GM18505 (cell line): ENCODE measurements around the gene IGF1R.

Source experiments
- ATAC-seq: cut with Tn5 transposase; IDR thresholded peaks from one replicate; pipeline ENCODE4 v1.9.1; 2021; ENCODE audit not compliant: unreplicated experiment
- POLR2A ChIP-seq: IDR thresholded peaks from 4 replicates; pipeline ENCODE4 v1.6.1; 2011; ENCODE audit warnings: borderline replicate concordance; ENCODE audit not compliant: insufficient read depth, insufficient read length; ENCODE audit errors: extremely low read depth

IGF1R gene

GRCh38 chr15:98625614-98626013, 22.7 kb upstream of the IGF1R start:
- ATAC-seq: no peak
- no peak for TF ChIP-seq POLR2A

- TF ChIP-seq POLR2A: no peak
- no peak for ATAC-seq
Measured at GRCh38 chr15:98626153-98626552, 22.2 kb upstream of the IGF1R start.

DNA sequence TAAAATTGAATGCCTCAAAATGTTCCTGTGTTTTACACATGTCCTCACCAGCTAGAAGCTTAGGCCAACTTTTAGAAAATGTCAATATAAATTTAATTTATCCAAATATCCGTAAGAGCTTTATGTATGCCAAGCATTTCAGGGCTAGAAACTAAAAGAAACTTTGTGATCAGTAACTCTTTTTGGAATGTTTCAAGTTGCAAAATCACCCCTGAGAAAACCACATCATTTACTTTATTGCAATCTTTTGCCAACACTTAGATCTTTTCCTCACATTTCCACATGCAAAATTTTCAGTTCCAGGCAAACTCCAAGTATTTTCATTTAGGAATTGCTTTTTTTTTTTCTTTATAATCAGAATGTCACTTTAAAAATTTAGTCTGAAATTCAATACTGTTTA, 20.1 kb upstream of the IGF1R start:
- no peak for TF ChIP-seq POLR2A
- no peak for ATAC-seq

GRCh38 chr15:98635848-98636247, 12.5 kb upstream of the IGF1R start:
- no peak for TF ChIP-seq POLR2A
- ATAC-seq: no peak

DNA sequence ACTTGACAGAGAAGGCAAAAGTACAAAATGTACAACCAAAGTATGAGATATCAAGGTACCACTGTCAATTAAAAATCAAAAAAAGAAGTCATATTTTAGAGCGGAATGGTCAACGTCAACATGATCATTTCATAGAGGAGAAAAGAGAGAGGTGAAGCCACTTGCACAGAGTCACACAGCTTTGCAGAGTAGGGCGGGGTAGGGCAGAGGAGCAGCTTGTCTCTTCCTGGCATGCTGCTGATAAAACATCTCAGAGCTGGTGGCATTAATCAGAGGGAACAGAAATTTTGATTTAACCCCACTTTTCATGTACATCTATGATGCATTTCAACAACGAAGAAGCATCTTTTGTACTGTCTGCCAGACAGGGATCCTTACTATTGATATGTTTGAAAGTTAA, 5.2 kb upstream of the IGF1R start:
- TF ChIP-seq POLR2A: no peak
- ATAC-seq: no peak

- no peak for TF ChIP-seq POLR2A
- ATAC-seq: no peak
Measured at GRCh38 chr15:98646546-98647025, 1.8 kb upstream of the IGF1R start.

DNA sequence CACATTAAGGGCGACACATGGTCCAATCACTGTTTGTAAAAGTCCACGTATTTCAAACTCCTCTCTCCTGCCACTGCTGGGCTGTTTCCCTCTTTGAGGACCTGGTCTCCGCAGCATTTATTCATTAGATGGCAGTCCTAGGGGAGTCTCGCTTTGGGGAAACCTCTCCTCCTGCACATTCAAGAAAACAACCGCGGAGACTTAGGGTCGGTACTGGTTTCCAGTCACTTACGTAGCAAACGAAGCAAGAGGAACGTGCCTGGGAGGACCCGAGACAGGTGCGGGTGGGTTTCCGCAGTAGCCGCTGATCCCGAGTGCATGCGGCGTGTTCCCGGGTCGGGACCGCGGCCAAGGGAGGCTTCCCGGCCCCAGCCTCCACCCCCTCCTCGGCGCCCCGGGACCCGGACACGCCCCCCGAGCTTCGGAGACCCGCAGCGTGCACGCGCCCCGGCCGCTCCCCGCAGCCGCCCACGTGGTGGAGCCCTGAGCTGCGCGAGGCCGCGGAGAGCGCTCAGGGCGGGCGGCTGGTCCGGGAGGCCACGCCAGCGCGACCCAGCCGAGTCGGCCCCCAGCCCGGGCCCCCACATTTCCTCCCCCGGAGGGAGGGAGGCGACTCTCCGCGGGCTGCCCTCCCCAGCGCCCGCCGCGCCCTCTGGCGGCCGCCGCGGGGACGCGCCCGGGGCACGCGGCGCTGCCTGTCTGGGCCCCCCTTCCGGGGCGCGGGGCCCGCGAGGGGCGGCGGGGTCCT, 1.1 kb upstream of the IGF1R start:
- ATAC-seq: peak; percentile 54
- no peak for TF ChIP-seq POLR2A

GRCh38 chr15:98648654-98649471, 524 bp downstream of the IGF1R start:
- TF ChIP-seq POLR2A: no peak
- peak; percentile 18 for ATAC-seq

DNA sequence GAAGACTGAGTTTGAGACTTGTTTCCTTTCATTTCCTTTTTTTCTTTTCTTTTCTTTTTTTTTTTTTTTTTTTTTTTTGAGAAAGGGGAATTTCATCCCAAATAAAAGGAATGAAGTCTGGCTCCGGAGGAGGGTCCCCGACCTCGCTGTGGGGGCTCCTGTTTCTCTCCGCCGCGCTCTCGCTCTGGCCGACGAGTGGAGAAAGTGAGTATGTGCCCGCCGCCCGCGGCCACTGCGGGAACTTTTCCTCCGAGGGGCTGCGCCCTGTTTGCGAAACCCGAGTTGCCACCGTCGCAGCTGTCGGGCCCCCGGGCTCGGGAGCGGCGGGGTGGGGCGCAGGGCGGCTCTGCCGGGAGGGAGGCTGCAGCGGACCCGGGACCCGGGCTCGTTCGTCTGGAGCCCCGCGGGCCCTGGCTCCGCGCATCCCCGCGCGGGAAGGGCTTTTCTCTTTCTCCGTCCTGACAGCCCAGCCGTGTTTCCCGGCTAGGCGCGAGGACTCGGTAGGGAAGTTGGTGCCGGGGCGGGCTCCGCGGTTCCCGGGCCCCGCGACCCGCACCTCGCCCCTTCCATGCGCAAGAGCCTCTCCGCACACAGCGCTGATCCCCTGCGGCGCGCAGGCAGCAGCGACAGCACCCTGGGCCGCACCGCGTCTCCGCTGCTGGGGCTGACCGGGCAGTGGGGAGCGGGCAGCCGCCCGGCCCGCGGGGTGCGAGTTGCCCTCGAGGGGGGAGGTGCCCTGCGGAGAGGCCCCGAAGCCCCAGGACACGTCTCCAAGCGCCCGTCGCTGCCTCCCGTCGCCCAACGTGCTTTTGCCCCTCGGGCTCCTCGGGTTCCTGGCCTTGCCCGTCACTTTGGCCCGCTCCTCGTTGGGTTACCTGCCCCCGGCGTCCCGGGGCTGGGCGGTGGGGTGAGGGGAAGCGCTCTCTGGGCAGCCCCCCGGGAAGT, 1.4 kb downstream of the IGF1R start:
- TF ChIP-seq POLR2A: no peak
- no peak for ATAC-seq

DNA sequence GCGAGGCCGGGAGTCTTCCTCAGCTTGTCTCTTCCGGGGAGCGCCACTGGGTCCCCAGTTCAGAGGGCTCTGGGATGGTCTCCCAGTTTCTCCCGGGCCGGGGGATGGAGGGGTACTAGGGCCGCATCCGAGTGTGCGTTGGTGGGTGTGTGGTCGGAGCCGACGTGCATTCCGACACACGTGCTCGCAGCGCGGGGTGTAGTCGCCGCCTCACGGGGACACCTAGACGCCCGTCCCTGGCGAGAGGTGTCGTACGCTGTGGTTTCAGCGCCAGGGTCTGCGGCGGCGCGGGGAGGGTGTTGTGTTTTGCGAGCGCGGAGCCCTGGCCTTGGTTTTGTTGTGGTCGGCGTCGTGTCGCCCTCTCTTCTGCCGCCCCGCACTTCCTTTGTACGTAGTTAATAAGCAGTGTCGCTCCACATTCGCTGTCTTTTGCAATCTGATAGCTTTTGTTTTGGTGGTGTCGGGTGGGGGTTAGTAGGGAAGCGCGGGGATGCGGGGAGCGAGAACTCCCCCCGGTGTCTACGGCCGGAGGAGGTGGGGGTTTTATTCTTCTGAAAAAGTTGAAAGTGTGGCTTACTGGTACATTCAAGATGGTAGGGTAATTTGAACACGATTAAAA, 2.2 kb downstream of the IGF1R start:
- no peak for TF ChIP-seq POLR2A
- ATAC-seq: no peak

DNA sequence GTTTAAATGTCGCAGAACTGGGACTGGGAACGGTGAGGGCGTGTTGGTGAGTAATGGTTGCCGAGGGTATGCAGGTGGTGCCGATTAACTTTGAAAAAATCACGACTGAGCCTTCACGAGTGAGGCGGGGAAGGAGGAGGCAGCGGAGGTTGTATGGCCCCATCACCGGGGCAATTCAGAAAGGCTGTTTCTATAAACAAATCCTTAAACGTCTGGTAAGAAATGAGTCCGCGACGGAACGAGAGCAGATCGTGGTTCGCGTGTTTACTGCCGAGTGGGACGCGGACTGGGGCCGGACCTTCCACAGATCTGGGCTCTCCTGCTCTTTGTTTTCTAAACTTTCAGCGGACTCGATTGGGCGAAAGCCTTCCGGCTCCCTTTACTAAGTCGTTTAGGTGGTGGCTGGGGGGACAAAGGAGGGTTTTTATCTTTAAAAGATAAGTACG, 2.7 kb downstream of the IGF1R start:
- no peak for TF ChIP-seq POLR2A
- no peak for ATAC-seq

DNA sequence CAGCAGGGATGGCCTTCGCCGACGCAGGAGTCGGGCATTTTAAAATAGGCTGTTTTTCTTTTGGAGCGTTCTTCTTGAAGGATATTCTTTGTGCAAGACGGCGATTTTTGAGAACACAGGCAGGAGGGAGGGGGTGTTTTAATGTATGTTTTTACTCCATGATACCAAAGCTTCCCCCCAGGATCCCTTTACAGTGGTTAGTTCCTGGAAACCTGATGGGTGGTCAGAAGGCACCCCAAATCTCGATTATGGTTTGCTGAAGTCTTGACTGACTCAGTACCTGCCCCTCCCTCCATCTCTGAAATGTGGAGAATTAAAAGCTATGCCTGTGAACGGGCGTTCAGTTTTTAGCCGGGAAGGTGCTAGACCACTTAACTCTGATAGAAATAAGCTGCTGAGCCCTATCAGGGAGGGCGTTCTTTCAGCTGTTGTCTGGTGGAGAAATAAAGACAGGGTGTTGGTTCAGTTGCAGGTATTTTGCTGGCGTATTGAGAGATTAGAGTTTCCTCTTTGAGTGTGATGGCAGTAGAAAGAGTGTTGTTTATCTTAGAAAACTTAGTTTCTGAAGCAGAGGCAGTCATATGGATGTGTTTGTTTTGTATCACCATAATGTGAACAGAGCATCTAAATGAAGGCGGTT, 3.4 kb downstream of the IGF1R start:
- TF ChIP-seq POLR2A: no peak
- no peak for ATAC-seq
